Fibroblast of skin of back (primary cell): ENCODE measurements around the gene ZNF714. TPM values are rescaled to one million over a fixed set of nuclear protein-coding genes. Genes with fewer than 3 reads are reported as not detected.

Source experiments
- DNase-seq: peaks from one replicate; pipeline ENCODE4 v3.0.0-alpha.2; 2013
- polyA plus RNA-seq, 2 experiments: library from polyadenylated mRNA; unstranded; fragments of 120-200 nt; gene quantifications; one replicate each; pipeline ENCODE4 v1.2.1, GENCODE V29; 2013; ENCODE audit not compliant: insufficient read length in 2 of 2

ZNF714 gene
- 6.1 TPM for polyA plus RNA-seq (2013, experiment 1 of 2; ENCODE audit: insufficient read length)
- 3.1 TPM for polyA plus RNA-seq (2013, experiment 2 of 2; ENCODE audit: insufficient read length)

DNA sequence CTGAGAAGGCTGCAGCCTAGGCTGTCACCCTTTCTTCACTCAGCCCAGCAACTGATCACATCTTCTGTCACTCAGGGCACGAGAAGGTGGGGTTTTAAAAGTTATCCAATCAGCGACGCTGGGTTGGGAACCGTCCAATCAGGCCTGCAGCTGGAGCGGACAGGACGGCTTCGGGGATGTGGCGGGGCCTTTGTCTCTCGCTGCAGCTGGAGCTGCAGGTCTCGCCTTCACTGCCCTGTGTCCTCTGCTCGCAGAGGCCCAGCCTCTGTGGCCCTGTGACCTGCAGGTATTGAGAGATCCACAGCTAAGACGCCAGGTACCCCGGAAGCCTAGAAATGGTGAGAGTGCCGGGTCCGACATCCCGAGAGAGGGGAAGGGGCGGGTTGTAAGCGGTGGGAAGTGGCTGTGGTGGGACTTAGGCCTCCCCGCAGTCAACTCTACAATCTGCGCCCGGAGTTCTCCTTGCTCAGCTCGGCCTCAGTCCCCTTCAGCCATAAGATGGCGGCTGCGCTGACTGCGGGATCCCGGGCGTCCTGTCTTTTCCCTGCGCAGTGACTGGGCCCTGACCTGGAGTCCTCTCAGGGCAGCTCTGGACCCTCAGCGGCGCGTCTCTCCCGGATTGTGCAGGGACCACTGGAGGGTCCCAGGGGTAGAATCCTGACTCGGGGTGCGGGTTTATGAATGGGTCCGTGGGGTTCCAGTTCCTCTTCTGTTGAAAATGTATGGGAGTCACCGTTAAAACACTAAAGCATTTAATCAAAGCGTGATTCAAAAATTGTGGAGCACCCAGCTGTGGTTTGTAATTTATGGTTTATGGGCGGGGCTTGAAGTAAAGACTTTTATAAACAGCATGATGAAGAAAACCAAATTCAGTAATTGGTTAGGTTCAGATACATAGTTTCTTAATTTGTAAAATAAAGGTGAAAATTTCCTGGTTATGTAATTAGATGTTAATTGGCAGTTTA lies at the start of gene ZNF714:
Gene ZNF714 (plus strand): TSS at position 193 of the 965 bp plus-strand sequence. CDS start 16,066 bp downstream, outside the sequence.
- peak; percentile 97 for DNase-seq

DNA sequence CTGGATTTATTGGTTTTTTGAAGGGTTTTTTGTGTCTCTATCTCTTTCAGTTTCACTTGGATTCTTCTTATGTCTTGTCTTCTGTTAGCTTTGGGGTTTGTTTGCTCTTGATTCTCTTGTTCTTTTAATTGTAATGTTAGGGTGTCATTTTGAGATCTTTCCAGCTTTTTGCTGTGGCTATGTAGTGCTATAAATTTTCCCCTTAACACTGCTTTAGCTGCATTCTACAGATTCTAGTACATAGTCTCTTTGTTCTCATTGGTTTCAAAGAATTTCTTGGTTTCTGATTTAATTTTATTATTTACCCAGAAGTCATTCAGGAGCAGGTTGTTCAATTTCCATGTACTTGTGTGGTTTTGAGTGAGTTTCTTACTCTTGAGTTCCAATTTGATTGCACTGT lies 37.0 kb upstream of the ZNF714 start:
- DNase-seq = no peak

DNA sequence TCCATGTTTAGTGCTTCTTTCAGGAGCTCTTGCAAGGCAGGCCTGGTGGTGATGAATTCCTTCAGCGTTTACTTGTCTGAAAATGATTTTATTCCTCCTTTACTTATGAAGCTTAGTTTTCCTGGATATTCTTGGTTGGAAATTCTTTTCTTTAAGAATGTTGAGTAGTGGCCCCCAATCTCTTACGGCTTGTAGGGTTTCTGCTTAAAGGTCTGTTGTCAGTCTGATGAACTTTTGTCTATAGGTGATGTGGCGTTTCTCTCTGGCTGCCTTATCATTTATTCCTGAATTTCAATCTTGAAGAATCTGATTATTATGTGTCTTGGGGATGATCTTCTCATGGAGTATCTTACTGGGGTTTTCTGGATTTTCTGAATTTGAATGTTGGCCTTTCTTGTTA lies 35.5 kb upstream of the ZNF714 start:
- DNase-seq = no peak

DNA sequence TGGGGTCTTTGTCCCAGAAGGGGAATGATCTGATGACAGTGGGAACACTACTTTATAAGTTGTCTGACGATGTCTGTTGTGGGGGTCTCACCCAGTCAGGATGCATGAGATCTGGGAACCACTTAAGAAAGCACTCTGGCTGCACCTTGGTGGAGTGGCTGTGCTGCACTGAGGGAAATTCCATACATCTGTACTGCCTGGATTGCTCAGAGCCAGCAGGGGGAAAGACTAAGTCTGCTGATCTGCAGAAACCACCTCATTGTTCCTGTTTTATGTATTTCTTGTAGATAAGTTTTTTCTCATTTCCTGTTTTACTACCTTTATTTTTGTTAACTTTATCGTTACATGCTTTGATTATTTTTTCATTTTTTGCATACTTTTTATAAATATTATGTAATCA lies 34.3 kb upstream of the ZNF714 start:
- no peak for DNase-seq

DNA sequence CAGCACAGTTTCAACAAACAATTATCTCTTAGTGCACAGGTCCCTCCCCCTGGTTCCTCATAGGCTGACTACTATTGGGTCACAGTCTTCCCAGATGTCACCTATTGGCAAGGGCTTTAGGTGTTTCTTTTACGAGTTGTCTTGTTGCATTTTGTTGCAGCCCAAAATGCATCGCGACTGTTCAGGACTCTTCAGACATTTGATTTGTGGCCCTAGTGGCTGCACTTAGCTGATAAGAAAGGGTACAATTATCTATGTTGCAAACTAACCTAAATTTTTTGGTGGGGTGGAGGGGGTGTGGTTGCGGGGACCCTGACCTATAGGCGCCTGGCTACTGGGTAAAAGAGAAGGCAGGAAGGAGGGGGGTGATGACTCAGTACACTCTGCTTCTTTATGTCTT lies 29.1 kb upstream of the ZNF714 start:
- no peak for DNase-seq

DNA sequence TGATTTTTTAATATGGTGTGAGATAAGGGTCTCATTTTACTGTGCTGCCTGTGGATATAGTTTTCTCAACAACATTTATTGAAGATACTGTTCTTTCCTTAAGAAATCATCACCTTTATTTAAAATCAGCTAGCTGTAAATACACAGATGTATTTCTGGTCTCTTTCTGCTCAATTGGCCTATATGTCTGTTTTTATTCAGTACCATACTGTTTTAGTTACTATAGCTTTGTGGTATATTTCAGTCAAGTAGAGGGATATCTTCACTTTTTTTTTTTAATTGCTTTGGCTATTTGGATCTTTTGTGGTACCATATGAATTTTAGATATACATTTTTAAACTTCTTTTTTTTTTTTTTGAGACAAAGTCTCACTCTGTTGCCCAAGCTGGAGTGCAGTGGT lies 16.7 kb upstream of the ZNF714 start:
- no peak for DNase-seq

DNA sequence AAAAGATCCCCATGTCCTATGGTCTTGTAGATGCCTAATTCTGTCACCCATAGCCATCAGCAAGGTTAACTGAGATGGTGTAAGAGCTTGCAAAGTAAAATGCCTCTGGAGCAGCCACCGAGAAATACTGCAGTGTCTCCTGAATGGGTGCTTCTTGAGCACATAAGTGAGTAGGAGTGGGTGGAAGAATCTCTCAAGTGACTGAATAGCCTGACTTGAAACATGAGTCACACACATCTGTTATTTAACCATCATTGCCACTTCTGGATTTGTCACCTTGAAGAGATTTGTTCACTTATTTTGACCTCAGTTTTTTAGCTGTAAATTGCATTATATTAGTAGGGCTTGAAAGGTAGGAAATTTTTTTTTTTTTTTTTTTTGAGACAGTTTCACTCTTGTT lies 2.3 kb downstream of the ZNF714 start:
- peak; percentile 25 for DNase-seq

DNA sequence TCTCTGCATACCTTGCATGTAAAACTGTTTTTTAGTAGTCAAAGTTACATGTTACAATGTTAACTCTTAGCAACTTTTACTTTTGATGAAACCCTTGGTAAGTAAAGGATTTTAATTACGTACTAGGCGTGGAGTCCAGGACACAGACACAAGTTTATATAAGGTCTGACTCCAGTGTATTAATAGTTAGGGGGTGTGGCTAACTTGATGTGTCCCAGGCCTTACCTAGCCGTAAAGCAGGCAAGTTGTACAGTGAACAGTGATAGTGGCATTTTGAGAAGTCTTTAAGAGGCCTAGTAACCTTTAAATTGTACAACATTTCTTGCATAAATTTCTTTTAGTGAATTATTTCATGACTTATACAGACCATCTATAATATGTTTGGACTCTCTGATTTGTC lies 5.9 kb downstream of the ZNF714 start:
- no peak for DNase-seq

DNA sequence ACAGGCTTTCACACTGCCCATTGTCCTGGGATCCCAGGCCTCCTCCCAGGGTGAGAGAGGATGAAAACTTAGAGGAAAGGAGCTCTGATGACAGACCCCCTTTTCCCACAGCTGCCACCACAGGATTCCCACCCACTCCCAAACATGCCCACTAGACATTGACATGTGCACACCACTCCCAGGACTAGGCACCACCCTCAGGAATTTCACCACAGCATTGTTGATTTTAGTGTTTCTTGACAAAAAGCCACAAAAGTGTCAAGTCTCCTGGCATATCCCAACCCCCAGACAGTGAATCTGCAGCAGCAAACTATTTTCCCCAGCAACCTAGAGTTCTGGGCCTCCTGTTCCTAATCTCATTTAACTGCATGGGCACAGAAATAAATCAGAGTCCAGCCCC lies 10.1 kb downstream of the ZNF714 start:
- DNase-seq = peak; percentile 39

DNA sequence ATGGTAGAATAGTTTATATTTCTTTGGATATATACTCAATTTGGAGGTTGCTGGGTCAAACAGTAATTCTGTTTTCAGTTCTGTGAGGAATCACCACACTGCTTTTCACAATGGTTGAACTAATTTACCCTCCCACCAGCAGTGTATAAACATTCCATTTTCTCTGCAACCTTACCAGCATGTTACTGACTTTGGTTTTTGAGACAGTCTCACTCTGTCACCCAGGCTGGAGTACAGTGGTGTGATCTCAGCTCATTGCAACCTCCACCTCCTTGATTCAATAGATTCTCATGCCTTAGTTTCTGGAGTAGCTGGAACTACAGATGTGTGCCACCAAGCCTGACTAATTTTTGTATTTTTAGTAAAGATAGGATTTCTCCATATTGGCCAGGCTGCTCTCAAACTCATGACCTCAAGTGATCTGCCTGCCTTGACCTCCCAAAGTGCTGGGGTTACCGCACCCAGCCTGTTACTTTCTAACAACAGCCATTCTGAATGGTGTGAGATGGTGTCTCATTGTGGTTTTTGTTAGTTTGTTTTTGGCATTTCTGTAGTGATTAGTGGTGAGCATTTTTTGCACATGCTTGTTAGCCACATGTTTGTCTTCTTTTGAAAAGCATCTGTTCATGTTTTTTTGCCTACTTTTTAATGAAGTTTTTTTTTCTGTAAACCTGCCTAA lies 12.5 kb downstream of the ZNF714 start:
- DNase-seq = no peak

DNA sequence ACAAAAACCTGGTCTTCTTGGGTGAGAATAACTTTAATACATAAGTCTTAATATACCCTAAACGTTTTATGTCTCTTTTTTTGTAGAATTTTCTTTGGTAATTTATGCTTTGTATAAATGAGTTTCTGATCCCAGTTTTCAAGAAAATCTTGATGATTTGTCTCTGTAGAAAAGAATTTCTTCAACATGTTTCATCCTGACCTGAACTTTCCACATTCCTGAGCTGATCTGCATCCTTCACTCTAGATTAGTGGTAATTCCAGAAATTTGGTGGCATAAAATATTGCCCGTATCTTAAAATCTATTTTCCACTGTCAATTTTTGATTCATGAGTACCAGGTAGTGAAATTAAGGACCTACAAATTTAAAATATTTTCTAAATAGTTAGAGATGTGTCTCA lies 16.3 kb downstream of the ZNF714 start:
- no peak for DNase-seq

DNA sequence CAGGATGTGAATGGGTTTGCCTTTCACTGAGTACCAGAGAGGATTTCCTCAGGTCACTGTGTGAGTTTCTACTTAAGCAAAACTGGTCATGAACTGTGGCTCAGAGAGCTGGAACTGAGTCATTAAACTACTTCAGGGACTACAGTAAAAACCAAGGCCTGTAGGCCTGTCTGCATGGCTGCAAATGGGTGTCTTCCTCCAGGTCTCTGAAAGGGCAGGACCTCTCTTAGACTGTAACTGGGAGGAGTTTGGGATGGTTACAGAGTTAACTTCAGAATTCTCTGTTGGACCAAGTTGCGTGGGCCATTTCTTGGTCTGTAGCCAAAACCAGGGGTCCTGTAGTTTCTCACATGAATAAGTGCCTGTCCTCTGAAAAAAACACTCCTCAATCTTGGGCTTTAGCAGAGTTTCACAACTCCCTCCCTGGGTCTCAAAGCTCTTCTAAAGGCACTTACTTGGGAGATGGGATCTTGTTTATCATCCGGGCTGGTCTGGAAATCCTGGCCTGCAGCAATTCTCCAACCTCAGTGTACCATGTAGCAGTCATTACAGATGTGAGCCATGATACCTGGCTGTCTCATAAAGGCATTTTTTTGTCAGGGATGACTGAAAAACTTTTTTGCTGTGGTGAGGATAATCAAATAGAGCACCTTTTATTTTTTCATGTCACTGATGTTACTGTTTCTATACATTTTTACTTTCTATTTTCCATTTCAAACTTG lies 19.7 kb downstream of the ZNF714 start:
- no peak for DNase-seq

DNA sequence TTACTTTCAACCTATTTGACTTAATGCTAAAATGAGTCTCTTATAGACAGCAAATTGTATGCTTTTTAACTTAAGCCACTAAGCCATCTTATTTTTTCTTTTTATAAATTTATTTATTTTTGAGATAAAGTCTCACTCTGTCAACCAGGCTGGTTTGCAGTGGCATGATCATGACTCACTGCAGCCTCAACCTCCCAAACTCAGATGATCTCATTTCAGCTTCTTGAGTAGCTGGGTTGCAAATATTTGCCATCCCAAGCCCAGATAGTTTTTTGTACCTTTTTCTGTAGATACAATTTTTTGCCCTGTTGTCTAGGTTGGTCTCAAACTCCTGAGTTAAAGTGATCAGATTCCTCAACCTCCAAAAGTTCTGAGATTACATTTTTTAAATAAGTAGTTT lies 27.1 kb downstream of the ZNF714 start:
- peak; percentile 53 for DNase-seq

DNA sequence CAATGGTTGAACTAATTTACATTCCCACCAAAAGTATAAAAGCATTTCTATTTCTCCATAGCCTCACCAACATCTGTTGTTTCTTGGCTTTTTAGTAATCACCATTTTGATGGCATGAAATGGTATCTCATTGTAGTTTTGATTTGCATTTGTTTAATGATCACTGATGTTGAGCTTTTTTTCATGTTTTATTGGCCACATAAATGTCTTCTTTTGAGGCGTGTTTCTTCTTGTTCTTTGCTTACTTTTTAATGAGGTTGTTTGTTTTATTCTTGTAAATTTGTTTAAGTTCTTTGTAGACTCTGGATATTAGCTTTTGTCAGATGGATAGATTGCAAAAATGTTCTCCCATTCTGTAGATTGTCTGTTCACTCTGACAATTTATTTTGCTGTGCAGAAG lies 28.2 kb downstream of the ZNF714 start:
- DNase-seq = no peak

DNA sequence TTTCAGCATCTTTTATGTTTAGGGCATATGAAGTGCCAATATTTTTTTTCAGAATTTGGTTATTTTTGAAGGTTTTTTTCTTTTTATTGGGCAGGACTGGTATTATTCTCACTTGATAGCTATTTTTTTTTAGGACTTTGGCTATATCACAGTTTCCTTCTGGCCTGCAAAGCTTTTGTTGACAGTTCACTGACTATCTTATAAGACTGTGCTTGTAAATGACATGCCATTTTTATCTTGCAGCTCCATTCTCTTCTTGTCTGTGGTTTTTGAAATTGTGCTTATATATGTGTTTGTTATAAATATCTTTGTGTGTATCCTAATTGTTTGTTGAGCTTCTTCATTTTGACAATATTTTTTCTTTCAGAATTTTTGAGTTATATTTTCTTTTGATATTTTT lies 33.4 kb downstream of the ZNF714 start:
- DNase-seq = no peak

DNA sequence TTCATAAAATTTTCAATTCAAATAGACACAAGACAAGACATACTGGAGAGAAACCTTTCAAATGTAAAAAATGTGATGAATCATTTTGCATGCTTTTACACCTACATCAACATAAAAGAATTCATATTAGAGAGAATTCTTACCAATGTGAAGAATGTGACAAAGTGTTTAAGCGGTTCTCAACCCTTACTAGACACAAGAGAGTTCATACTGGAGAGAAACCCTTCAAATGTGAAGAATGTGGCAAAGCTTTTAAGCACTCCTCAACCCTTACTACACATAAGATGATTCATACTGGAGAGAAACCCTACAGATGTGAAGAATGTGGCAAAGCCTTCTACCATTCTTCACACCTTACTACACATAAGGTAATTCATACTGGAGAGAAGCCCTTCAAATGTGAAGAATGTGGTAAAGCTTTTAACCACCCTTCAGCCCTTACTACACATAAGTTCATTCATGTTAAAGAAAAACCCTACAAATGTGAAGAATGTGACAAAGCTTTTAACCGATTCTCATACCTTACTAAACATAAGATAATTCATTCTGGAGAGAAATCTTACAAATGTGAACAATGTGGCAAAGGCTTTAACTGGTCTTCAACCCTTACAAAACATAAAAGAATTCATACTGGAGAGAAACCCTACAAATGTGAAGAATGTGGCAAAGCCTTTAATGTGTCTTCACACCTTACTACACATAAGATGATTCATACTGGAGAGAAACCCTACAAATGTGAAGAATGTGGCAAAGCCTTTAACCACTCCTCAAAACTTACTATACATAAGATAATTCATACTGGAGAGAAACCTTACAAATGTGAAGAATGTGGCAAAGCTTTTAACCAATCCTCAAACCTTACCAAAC lies 35.3 kb downstream of the ZNF714 start:
- DNase-seq = peak; percentile 67

DNA sequence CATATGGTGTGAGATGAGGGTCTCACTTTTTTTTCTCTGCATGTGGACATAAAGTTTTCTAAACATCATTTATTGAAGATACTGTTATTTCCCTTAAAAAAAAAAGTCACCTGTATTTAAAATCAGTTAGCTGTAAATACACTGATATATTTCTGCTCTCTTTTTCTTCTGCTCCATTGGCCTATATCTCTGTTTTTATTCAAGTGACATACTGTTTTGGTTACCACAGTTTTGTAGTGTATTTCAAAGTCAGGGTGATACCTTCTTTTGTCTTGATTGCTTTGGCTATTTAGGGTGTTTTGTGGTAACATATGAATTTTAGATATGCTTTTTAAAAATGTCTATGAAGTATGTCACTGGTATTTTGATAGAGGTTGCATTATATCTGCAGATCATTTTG lies 44.1 kb downstream of the ZNF714 start:
- no peak for DNase-seq

DNA sequence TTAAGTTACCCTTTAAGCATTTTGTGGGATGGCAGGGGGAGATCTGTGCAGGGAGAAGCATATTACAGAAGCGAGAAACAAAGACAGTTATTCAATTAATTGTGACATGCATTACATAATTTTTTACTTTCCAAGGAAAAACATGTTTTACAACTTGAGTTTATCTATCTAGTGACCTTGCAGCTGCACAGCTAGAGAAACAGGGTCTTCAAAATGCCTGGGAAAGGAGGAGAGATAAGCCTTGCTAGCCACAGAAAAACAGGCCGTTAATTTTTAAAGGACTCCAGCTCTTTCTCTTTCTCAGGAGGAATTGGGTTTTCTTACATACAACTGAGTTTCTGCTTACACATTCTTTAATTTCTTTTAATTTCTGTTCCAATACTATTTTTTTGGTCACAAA lies 45.0 kb downstream of the ZNF714 start:
- DNase-seq = no peak

DNA sequence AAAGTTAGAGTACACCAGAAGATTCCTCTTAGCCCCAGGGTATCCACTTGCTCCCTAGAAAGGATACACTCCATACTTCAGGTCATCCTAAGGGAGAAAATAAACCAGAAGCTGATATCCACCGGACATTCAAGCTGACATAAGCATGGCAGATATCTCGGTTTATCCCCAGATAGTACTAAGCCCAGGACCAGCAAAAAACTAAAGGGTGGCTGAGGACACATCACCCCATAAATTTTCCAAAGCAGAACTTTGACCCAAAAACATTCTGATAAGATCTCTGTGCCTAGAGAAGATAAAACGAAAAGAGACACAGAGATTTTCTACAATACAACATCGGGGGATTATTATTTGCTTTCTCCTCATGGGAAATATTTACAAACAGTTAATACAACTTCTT lies 45.9 kb downstream of the ZNF714 start:
- no peak for DNase-seq

DNA sequence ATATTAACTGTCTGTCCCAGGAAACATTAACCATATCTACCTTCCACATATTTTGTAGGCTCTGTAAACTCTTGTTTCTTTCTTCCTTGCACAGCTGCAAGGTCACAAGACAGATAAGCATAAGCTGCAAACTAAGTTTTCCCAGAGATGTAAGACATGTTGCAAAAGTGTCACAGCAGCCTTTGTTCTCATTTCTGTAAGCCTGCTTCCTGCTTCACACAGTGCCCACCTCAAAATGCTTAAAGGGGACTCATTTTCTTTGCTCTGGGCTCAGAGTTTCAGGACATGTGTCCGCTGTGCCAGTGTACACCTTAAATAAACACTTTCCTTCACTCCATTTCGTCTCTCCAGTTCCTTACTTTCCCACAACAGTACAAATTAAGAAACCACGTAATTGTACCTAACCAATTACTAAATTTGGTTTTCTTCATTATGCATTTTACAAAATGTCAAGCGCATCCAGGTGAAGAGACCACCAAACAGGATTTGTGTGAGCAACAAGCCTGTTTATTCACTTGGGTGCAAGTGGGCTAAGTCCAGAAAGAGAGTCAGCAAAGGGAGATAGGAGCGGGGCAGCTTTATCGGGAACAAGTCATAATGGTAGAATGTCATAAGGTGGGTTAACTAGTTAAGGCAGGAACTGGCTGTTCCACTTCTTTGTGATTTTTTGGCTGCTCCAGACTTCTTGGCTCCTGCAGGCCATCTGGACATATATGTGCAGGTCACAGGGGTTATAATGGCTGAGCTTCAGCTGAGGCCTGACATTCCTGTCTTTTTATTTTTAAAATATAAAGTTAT lies 47.1 kb downstream of the ZNF714 start:
- DNase-seq = no peak

DNA sequence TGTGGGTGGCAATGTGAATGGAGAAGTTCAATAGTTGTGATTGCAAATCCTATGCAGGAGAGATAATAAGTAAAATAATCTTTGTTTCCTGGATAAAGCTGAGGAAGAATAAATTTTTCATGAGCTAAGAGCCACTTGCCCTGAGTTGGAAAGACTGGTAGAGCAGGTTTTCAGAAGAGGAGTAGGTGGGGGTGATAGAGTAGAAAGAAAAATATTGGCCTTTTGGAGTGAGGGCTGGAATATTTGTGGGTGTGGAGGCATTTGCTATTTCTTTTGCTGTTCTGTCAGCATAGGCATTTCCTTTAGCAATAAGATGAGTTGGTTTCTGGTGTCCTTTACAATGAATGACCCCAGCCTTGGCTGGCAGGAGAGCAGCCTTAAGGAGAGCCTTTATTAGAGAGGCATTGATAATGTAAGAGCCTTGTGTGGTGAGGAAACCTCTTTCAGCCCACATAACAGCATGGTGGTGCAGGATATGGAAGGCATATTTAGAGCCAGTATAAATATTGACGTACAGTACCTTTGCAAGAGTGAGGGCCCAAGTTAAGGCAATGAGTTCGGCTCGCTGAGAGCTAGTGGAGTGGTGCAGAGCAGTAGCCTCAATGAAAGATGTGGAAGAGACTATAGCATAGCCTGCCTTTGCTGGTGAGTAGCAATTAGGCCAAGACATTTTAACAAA lies 48.2 kb downstream of the ZNF714 start:
- DNase-seq = no peak
